AG09309 (cell line): Measurements from ENCODE around the gene CDH12.
"Not testable (repeated sequence)": the region's sequence is repeated elsewhere in the genome, so short reads cannot be mapped to it uniquely, and the experiment has no call there.

Experiments
- DNase-seq: peaks from one replicate; pipeline ENCODE4 v3.0.0-alpha.2; 2010; ENCODE audit warnings: low read depth
- H3K4me3 ChIP-seq: 2 replicates; pipeline ENCODE4 v1.5.1; 2011; ENCODE audit warnings: mild to moderate bottlenecking, low read depth, low read length, moderate library complexity; ENCODE audit not compliant: control insufficient read depth
- TF ChIP-seq, protein P1 (sequence below): IDR thresholded peaks from 2 replicates; pipeline ENCODE4 v1.5.1; 2011; ENCODE audit warnings: mild to moderate bottlenecking, low read depth, low read length, inconsistent platforms; ENCODE audit not compliant: insufficient read depth, control insufficient read depth; ENCODE audit errors: missing control alignments

CDH12 gene

DNA sequence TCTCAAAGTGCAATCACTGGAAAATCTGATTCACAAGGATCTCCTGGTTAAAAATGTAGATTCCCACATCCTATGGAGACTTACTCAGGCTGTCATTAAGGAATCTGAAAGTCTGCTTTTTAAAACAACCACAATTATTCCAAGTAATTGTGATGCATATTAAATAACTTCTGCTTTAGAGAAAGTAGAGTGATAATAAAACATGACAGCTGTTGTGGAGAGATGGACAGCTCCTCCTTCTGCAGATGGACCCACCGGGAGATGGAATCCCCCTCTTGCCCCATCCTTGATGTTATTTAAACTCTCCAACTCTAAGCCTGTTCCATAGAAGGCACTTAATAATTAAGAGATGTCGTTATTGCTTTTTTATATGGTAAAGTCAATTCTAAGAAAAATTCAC, 802.2 kb downstream of the CDH12 start:
- DNase-seq = no peak
- TF ChIP-seq, protein P1, sequence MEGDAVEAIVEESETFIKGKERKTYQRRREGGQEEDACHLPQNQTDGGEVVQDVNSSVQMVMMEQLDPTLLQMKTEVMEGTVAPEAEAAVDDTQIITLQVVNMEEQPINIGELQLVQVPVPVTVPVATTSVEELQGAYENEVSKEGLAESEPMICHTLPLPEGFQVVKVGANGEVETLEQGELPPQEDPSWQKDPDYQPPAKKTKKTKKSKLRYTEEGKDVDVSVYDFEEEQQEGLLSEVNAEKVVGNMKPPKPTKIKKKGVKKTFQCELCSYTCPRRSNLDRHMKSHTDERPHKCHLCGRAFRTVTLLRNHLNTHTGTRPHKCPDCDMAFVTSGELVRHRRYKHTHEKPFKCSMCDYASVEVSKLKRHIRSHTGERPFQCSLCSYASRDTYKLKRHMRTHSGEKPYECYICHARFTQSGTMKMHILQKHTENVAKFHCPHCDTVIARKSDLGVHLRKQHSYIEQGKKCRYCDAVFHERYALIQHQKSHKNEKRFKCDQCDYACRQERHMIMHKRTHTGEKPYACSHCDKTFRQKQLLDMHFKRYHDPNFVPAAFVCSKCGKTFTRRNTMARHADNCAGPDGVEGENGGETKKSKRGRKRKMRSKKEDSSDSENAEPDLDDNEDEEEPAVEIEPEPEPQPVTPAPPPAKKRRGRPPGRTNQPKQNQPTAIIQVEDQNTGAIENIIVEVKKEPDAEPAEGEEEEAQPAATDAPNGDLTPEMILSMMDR = no peak
- no peak overlapping the region for H3K4me3 ChIP-seq

DNA sequence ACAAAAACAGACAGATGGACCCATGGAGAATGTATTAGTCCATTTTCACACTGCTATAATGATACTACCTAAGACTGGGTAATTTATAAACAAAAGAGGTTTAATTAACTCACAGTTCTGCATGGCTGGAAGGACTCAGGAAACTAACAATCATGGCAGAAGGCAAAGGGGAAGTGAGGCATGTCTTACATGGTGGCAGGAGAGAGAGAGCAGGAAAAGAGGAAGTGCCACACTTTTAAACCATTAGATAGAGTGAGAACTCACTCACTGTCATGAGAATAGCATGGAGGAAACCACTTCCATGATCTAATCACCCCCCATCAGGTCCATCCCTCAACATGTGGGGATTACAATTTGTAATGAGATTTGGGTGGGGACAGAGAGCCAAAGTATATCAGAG, 808.9 kb downstream of the CDH12 start:
- TF ChIP-seq, protein P1 = no peak
- no peak overlapping the region for H3K4me3 ChIP-seq
- DNase-seq = no peak

- TF ChIP-seq, protein P1 = no peak
- H3K4me3 ChIP-seq = no peak overlapping the region
- no peak for DNase-seq
Observed at GRCh38 chr5:22036061-22036460, 817.1 kb downstream of the CDH12 start.

DNA sequence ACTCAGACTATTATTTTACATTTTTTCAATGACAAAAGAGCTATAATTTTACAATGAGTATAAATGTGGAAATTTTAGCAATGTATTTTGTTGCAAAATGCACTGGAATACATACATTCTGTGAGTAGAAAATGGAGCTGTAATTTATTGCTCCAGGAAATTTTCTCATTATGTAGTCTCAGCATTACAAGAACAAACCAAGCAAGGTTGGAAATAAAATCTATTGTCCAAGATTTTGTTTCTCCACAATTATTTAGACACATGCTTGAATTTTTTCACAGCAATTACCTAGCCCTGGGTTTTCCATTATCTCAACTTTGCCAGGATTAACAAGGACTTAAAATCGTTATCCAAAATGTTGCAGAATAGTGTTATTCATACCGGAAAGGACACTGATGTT, 820.1 kb downstream of the CDH12 start:
- no peak for DNase-seq
- H3K4me3 ChIP-seq = no peak overlapping the region
- TF ChIP-seq, protein P1 = no peak

DNA sequence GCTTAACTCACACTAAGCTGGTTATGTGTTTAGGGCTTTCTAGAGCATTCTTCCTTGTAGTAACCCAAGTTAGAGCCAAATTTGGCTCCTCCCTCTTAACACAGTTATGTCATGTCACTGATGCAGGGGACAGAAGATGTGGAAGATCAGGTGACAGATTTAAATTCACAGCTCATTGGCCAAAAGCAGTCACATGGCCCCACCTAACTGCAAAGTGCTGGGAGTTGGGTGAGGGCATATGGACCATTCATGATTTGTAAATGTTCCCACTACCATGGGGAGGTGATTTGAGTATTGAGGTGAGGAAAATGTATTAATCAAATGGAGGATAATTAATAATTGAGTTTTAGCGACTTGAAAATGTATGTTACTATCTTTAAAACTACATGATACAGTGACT, 829.4 kb downstream of the CDH12 start:
- TF ChIP-seq, protein P1 = no peak
- H3K4me3 ChIP-seq = no peak overlapping the region
- DNase-seq = no peak

DNA sequence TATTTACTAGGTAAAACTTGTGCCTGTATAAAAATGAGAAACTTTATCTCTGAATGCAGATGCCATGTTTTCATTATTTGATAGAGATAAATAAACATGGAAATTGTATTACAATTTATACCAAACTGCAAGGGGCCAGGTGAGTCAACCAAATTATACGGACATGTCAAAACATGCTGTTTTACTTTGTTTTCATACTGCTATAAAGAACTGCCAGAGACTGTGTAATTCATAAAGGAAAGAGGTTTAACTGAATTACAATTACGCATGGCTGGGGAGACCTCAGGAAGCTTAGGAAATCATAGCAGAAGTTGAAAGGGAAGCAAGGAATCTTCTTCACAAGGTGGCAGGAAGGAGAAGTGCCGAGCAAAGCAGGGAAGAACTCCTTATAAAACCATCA, 840.3 kb downstream of the CDH12 start:
- DNase-seq, H3K4me3 ChIP-seq: not testable (repeated sequence)

- not testable (repeated sequence) for DNase-seq, H3K4me3 ChIP-seq
Observed at GRCh38 chr5:22010808-22011207, 842.3 kb downstream of the CDH12 start.

GRCh38 chr5:22001097-22001496, 852.0 kb downstream of the CDH12 start:
- DNase-seq, H3K4me3 ChIP-seq: not testable (repeated sequence)

GRCh38 chr5:21985799-21986198, 867.3 kb downstream of the CDH12 start:
- DNase-seq, H3K4me3 ChIP-seq: not testable (repeated sequence)

DNA sequence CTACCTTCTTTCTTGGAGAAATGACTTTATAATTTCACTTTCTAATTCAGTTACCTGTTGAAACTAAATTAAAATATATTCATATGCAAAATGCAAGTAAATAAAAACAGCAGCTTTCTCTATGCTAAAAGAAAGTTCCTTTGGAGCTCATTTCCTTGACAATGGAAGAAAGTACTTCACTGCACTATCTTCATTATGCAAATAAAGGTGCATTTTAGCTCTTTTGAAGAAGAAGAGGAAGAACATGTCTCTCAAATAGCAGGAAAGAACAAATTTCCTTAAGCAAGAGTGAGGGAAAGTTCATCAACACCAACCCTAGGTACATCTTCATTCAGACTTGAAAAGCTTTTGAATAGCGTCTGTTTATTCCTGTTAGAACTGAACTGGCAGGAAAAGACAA, 901.6 kb downstream of the CDH12 start:
- not testable (repeated sequence) for H3K4me3 ChIP-seq, DNase-seq
